ENCODE measurements around the gene PRDM16.

Gene PRDM16

DNA sequence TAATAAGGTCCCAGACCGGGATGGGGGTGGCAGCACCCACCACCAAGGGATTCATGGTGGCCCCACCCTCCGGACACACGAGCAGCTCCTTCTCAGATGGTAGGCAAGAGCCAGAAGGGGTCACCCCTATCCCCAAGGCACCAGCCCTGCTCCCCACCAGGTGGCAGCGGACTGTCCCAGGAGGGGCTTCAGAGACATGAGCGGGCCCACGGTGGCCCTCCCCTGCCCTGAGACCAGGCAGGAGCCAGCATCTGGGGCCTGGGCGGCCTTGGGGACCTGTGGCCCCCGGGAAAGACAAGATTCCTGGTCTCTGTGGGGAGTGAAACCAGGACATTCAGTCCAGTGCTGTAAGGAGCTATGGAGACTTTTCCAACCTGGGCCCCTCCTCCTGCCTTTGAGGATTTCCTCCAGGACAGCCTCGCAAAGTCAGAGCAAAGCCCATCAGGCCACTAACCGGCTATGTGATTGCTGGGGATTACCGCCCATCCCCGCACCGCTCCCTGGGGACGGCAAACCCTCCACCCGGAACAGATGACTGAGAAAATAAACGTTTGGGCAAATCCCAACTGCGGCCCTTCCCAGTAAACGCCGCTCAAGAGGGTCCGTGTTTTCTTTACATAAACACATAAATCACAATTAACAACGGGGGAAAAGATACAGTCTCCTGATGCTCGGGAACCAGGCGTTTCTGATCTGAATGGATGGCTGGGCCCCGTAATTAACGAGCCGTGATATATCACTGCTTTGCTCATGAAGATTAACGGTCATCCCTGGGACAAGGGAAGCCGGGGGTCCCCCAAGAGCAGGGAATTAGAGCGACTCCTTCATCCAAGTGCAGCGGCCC is 334.6 kb downstream of the PRDM16 start:
- TF ChIP-seq, protein P1, sequence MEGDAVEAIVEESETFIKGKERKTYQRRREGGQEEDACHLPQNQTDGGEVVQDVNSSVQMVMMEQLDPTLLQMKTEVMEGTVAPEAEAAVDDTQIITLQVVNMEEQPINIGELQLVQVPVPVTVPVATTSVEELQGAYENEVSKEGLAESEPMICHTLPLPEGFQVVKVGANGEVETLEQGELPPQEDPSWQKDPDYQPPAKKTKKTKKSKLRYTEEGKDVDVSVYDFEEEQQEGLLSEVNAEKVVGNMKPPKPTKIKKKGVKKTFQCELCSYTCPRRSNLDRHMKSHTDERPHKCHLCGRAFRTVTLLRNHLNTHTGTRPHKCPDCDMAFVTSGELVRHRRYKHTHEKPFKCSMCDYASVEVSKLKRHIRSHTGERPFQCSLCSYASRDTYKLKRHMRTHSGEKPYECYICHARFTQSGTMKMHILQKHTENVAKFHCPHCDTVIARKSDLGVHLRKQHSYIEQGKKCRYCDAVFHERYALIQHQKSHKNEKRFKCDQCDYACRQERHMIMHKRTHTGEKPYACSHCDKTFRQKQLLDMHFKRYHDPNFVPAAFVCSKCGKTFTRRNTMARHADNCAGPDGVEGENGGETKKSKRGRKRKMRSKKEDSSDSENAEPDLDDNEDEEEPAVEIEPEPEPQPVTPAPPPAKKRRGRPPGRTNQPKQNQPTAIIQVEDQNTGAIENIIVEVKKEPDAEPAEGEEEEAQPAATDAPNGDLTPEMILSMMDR (conservative IDR thresholded peaks at IDR 0.05; ENCODE audit: low read depth) = no peak
- DNase-seq (ENCODE audit: low spot score) = no peak
- no peak overlapping the region for H3K27ac ChIP-seq
- ChIA-PET CTCF (interaction anchor here (1.9 kb wide), 1 partner anchor 13 kb away, joined by 4 read pairs; no protein-coding TSS in a partner anchor), POLR2A (ENCODE audit: low non-redundant PET) (no interaction called here)

DNA sequence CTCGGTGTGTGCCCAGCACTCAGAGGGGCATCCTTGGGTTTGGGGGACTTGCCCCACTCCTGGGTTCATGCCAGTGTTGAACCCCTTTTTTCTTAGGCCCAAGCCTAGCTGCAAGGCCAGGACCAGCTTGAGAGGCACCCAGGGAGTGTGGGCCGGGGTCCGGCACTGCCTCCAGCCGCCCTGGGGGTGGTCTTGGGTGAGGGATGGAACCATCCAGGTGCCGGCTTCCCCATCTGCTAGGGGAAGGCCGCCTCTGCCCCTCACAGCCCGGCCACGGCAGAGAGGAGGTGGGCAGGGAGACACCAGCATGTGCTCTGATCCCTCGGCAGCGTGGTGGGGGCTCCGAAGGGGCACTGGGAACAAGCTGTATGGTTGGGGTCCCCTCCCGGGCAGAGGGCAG is 335.3 kb downstream of the PRDM16 start:
- TF ChIP-seq, protein P1 (conservative IDR thresholded peaks at IDR 0.05; ENCODE audit: low read depth) = no peak
- CTCF ChIA-PET = interaction anchor here (1.9 kb wide), 1 partner anchor 12 kb away, joined by 4 read pairs; no protein-coding TSS in a partner anchor
- DNase-seq (ENCODE audit: low spot score) = no peak
- POLR2A ChIA-PET (ENCODE audit: low non-redundant PET) = no interaction called here
- H3K27ac ChIP-seq = no peak overlapping the region

DNA sequence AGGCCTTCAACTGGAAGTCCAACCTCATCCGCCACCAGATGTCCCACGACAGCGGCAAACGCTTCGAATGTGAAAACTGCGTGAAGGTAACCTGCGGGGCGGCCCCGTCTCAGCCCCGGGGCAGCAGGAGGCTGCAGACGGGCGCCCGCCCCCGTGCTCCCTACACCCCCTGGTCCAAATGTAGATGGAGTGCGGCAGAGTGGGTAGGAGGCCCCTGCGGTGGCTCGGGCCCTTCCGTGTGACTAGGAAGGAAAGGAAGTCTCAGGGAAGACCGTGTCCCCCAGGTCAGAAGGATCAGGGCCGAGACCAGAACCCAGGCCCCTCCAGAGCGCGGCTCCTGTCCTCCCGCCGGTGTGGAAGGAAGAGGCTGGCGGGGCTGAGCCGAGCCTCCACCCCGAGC is 335.8 kb downstream of the PRDM16 start:
- POLR2A ChIA-PET (ENCODE audit: low non-redundant PET) = no interaction called here
- TF ChIP-seq, protein P1 (conservative IDR thresholded peaks at IDR 0.05; ENCODE audit: low read depth) = no peak
- DNase-seq (ENCODE audit: low spot score) = no peak
- CTCF ChIA-PET = interaction anchor here (1.9 kb wide), 1 partner anchor 12 kb away, joined by 4 read pairs; no protein-coding TSS in a partner anchor
- no peak overlapping the region for H3K27ac ChIP-seq

DNA sequence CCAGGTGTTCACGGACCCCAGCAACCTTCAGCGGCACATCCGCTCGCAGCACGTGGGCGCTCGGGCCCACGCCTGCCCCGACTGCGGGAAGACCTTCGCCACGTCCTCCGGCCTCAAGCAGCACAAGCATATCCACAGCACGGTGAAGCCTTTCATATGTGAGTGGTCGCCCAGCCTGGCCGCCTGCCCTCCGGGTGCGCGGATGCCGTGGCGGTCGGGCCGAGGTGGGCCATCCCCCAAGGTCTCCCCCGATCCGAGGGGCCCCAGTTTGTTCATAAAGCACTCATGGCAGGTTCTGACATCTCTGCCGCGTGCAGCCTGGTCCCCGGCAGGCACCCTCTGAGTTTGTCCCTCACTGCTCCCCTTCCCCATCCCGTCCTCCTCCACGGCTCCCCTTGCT is 336.5 kb downstream of the PRDM16 start:
- CTCF ChIA-PET = no interaction called here
- POLR2A ChIA-PET (ENCODE audit: low non-redundant PET) = no interaction called here
- DNase-seq (ENCODE audit: low spot score) = no peak
- TF ChIP-seq, protein P1 (conservative IDR thresholded peaks at IDR 0.05; ENCODE audit: low read depth) = no peak
- H3K27ac ChIP-seq = no peak overlapping the region

DNA sequence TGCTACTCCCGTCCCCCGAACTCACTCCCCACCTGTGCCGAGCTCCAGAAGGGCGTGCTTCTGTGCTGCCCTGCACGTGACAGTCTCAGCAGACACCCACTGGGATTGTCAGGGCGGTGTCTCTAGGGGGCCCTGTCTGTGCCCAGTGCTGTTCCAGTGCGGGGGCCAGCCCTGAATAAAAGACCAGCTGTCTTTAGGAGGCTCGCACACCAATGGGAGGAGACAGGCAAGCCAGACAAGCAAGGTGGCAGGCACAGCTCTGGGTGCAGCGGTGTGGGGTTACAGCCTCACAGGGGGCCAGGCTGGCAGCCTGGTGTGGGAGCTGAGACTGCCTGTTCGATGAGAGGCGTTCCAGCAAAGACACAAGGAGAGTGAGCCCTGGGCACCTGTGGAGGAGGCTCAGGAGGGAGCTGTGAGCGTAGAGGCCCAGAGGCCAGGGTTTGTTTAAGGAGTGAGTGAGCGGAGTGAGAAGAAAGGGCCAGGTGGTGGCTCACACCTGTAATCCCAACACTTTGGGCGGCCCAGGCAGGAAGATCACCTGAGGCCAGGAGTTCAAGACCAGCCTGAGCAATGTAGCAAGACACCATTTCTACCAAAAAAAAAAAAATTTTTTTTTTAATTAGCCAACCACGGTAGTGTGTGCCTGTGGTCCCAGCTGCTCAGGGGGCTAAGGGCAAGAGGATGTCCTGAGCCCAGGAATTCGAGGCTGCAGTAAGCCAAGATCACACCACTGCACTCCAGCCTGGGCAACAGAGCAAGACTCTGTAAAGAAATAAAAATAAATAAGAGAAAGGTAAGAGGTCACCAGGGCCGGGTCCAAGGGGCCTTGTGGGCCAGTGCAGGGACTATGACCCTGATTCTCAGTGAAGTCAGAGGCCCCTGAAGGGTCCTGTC is 337.2 kb downstream of the PRDM16 start:
- TF ChIP-seq, protein P1 (conservative IDR thresholded peaks at IDR 0.05; ENCODE audit: low read depth) = no peak
- ChIA-PET POLR2A (ENCODE audit: low non-redundant PET) (no interaction called here), CTCF (no interaction called here)
- DNase-seq (ENCODE audit: low spot score) = no peak
- no peak overlapping the region for H3K27ac ChIP-seq

DNA sequence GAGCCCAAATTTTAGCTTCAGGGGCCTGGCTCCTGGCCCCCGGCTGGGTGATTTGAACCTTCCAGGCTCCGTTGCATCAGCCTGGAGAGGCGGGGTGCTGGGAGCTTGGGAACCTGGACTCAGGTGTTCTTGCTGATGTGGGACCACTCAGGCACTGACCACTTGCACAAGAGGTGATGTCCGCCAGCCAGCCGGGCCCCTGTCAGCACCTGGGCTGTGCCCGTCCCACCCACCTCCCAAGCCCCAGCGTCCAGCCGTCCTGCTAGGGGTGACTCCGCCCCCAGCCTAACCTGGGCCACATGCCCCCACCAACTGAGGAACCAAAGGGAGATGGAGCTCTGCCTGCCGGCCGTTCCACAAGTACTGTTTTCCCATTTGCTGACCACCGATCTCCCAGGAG is 338.0 kb downstream of the PRDM16 start:
- DNase-seq (ENCODE audit: low spot score) = no peak
- TF ChIP-seq, protein P1 (conservative IDR thresholded peaks at IDR 0.05; ENCODE audit: low read depth) = no peak
- H3K27ac ChIP-seq = no peak overlapping the region
- ChIA-PET CTCF (interaction anchor here (0.8 kb wide), 1 partner anchor 46 kb away, joined by 3 read pairs; no protein-coding TSS in a partner anchor), POLR2A (ENCODE audit: low non-redundant PET) (no interaction called here)
